H1 (cell line): ENCODE data around the gene DNAJA3. TPM values are rescaled to one million over a fixed set of nuclear protein-coding genes. Genes with fewer than 3 reads are reported as not detected.

Experiments
- CTCF ChIA-PET: fragments of 300-600 bp; sonication (Branson Sonifier 250); formaldehyde crosslinking; loops from one replicate; lab custom pipeline; 2021; ENCODE audit not compliant: partially characterized antibody; lab: Charles Lee
- POLR2A ChIA-PET: fragments of 300-600 bp; sonication (Branson Sonifier 250); formaldehyde crosslinking; loops from one replicate; lab custom pipeline; 2021; ENCODE audit warnings: inconsistent platforms; ENCODE audit not compliant: partially characterized antibody; lab: Charles Lee
- DNase-seq, 2 experiments: peaks; one replicate each; pipeline versions ENCODE4 v3.0.0 to v3.0.0-alpha.2; 2010 to 2022; ENCODE audit warnings: low spot score in 2 of 2, low read depth in 1 of 2, mixed read lengths in 1 of 2
- FAIRE-seq: peaks from 2 replicates; lab custom pipeline; 2011; peaks lifted over from hg19 to GRCh38; lab: Jason Lieb, UNC
- H2AFZ ChIP-seq: 2 replicates; pipeline ENCODE4 v1.8.1; 2012; ENCODE audit warnings: low read length, inconsistent platforms
- H2AK5ac ChIP-seq: 2 replicates; pipeline ENCODE4 v1.6.1; 2013; ENCODE audit warnings: low read depth, low read length
- H2BK120ac ChIP-seq: replicated peaks from 2 replicates; pipeline ENCODE3; 2013; ENCODE audit warnings: low read depth, low read length, inconsistent platforms
- H2BK12ac ChIP-seq: 2 replicates; pipeline ENCODE4 v1.6.1; 2013; ENCODE audit warnings: low read depth, low read length
- H2BK15ac ChIP-seq: 2 replicates; pipeline ENCODE4 v1.6.1; 2013; ENCODE audit warnings: low read length
- H2BK20ac ChIP-seq: 2 replicates; pipeline ENCODE4 v1.6.1; 2013; ENCODE audit warnings: low read length
- H2BK5ac ChIP-seq: 2 replicates; pipeline ENCODE4 v1.6.1; 2013; ENCODE audit warnings: low read depth, low read length
- H3K14ac ChIP-seq: 2 replicates; pipeline ENCODE4 v1.6.1; 2013; ENCODE audit warnings: inconsistent platforms; ENCODE audit not compliant: insufficient read length
- H3K18ac ChIP-seq: 2 replicates; pipeline ENCODE4 v1.6.1; 2013; ENCODE audit warnings: low read length; ENCODE audit errors: extremely low read depth
- H3K23ac ChIP-seq: 2 replicates; pipeline ENCODE4 v1.6.1; 2013; ENCODE audit warnings: inconsistent platforms; ENCODE audit not compliant: insufficient read length
- H3K23me2 ChIP-seq: 2 replicates; pipeline ENCODE4 v1.6.1; 2013; ENCODE audit warnings: low read depth, low read length
- H3K27ac ChIP-seq: 2 replicates; pipeline ENCODE4 v1.6.1; 2011; ENCODE audit warnings: low read depth, low read length, inconsistent platforms
- H3K27me3 ChIP-seq, 4 experiments: replicated peaks in 1 of 4; 1 replicate in 1 of 4; 2 replicates in 3 of 4; pipeline versions ENCODE4 v1.6.1 to v1.8.1; 2011 to 2013; ENCODE audit warnings: low read length in 3 of 4, mild to moderate bottlenecking in 3 of 4, inconsistent platforms in 2 of 4, mixed read lengths in 2 of 4, moderate library complexity in 1 of 4; ENCODE audit not compliant: control insufficient read depth in 3 of 4, insufficient read depth in 3 of 4; ENCODE audit errors: extremely low read depth in 1 of 4
- H3K36me3 ChIP-seq, 4 experiments: 2 replicates each; pipeline versions ENCODE4 v1.6.1 to v1.8.1; 2011 to 2013; ENCODE audit warnings: mild to moderate bottlenecking in 4 of 4, low read length in 3 of 4, moderate library complexity in 2 of 4, control low read depth in 1 of 4, inconsistent platforms in 1 of 4; ENCODE audit not compliant: insufficient read depth in 4 of 4, control insufficient read depth in 2 of 4
- H3K4ac ChIP-seq: replicated peaks from 2 replicates; pipeline ENCODE3; 2013; ENCODE audit warnings: low read length, low read depth, mixed read lengths, inconsistent platforms; ENCODE audit not compliant: insufficient read length
- H3K4me1 ChIP-seq, 4 experiments: replicated peaks in 1 of 4; 1 replicate in 1 of 4; 2 replicates in 3 of 4; pipeline versions ENCODE4 v1.6.1 to v1.8.1; 2011 to 2013; ENCODE audit warnings: low read length in 3 of 4, inconsistent platforms in 2 of 4, mixed read lengths in 1 of 4; ENCODE audit not compliant: insufficient read depth in 4 of 4, control insufficient read depth in 3 of 4
- H3K4me2 ChIP-seq, 2 experiments: 2 replicates each; pipeline versions ENCODE4 v1.6.1 to v1.8.1; 2011 to 2013; ENCODE audit warnings: low read depth in 2 of 2, low read length in 2 of 2, control low read depth in 1 of 2, inconsistent platforms in 1 of 2, mild to moderate bottlenecking in 1 of 2; ENCODE audit not compliant: insufficient read depth in 1 of 2
- H3K4me3 ChIP-seq, 4 experiments: fragments of 200-600, 300-600 bp in 1 of 4; sonication (generic), shearing (Covaris generic), sonication (Bioruptor Twin) in 1 of 4; 2 replicates each; pipeline versions ENCODE4 v1.5.1 to v1.8.1; 2011 to 2016; ENCODE audit warnings: low read length in 4 of 4, low read depth in 3 of 4, control low read depth in 2 of 4, inconsistent platforms in 2 of 4, mild to moderate bottlenecking in 2 of 4, mixed read lengths in 1 of 4, moderate library complexity in 1 of 4; ENCODE audit not compliant: insufficient read depth in 2 of 4; ENCODE audit errors: extremely low read depth in 1 of 4
- H3K56ac ChIP-seq: replicated peaks from 2 replicates; pipeline ENCODE3; 2013; ENCODE audit warnings: low read depth, mild to moderate bottlenecking, mixed read lengths, low read length, inconsistent platforms; ENCODE audit not compliant: insufficient read length
- H3K79me1 ChIP-seq: 2 replicates; pipeline ENCODE4 v1.6.1; 2013; ENCODE audit warnings: low read depth, low read length, control low read depth
- H3K79me2 ChIP-seq, 2 experiments: 2 replicates each; pipeline versions ENCODE4 v1.6.1 to v1.8.1; 2012 to 2013; ENCODE audit warnings: low read length in 2 of 2, mild to moderate bottlenecking in 2 of 2, inconsistent platforms in 1 of 2; ENCODE audit not compliant: insufficient read depth in 2 of 2, control insufficient read depth in 1 of 2
- H3K9ac ChIP-seq, 4 experiments: replicated peaks in 1 of 4; 1 replicate in 1 of 4; 2 replicates in 3 of 4; pipeline versions ENCODE4 v1.6.1 to v1.8.1; 2011 to 2013; ENCODE audit warnings: low read depth in 3 of 4, low read length in 3 of 4, control low read depth in 2 of 4, mild to moderate bottlenecking in 2 of 4, moderate library complexity in 2 of 4, inconsistent platforms in 1 of 4; ENCODE audit errors: extremely low read depth in 1 of 4
- H3K9me3 ChIP-seq, 2 experiments: 2 replicates each; pipeline versions ENCODE4 v1.6.1 to v1.8.1; 2012 to 2013; ENCODE audit warnings: mild to moderate bottlenecking in 2 of 2, moderate library complexity in 2 of 2, control low read depth in 1 of 2, inconsistent platforms in 1 of 2, low read depth in 1 of 2, low read length in 1 of 2, mixed read lengths in 1 of 2; ENCODE audit not compliant: insufficient read depth in 2 of 2
- H4K20me1 ChIP-seq, 2 experiments: replicated peaks in 1 of 2; 2 replicates each; pipeline versions ENCODE3 to v1.8.1; 2011 to 2013; ENCODE audit warnings: inconsistent platforms in 2 of 2, low read length in 2 of 2, mild to moderate bottlenecking in 1 of 2; ENCODE audit not compliant: insufficient read depth in 2 of 2, control insufficient read depth in 1 of 2
- H4K5ac ChIP-seq: 2 replicates; pipeline ENCODE4 v1.6.1; 2013; ENCODE audit warnings: low read length, low read depth, mixed read lengths, inconsistent platforms; ENCODE audit not compliant: insufficient read length
- H4K8ac ChIP-seq: 2 replicates; pipeline ENCODE4 v1.8.0; 2013; ENCODE audit warnings: mild to moderate bottlenecking, moderate library complexity, low read length, inconsistent platforms; ENCODE audit not compliant: insufficient read depth; ENCODE audit errors: extremely low read depth
- H4K91ac ChIP-seq: replicated peaks from 2 replicates; pipeline ENCODE3; 2013; ENCODE audit warnings: low read length, mixed read lengths, inconsistent platforms; ENCODE audit not compliant: insufficient read length
- NANOG ChIP-seq: IDR thresholded peaks from 2 replicates; pipeline ENCODE4 v1.6.1; 2011; ENCODE audit warnings: low read length, low read depth, mild to moderate bottlenecking, inconsistent platforms; ENCODE audit not compliant: insufficient read depth, poor library complexity, severe bottlenecking
- PHF8 ChIP-seq: fragments of 200-600 bp; sonication (generic); conservative IDR thresholded peaks from 2 replicates; pipeline ENCODE4 v1.7.1; 2012; ENCODE audit warnings: low read depth, mild to moderate bottlenecking, inconsistent platforms, low read length, moderate library complexity
- POU5F1 ChIP-seq: IDR thresholded peaks from 2 replicates; pipeline ENCODE4 v1.6.1; 2011; ENCODE audit warnings: low read depth, mild to moderate bottlenecking, low read length, moderate library complexity
- SIN3A ChIP-seq, 2 experiments: IDR thresholded peaks in 1 of 2; conservative IDR thresholded peaks in 1 of 2; 2 replicates each; pipeline ENCODE4 v1.6.1; 2011 to 2012; ENCODE audit warnings: low read length in 2 of 2, improper control_type of control experiment in 1 of 2, low read depth in 1 of 2, mild to moderate bottlenecking in 1 of 2
- SIRT6 ChIP-seq: IDR thresholded peaks from one replicate; pipeline ENCODE4 v1.7.1; 2012; ENCODE audit warnings: low read length, inconsistent platforms
- SIX5 ChIP-seq: IDR thresholded peaks from 2 replicates; pipeline ENCODE4 v1.6.1; 2011; ENCODE audit warnings: mild to moderate bottlenecking, low read depth, low read length
- TCF12 ChIP-seq: IDR thresholded peaks from 2 replicates; pipeline ENCODE4 v1.6.1; 2011; ENCODE audit warnings: low read depth, mild to moderate bottlenecking, low read length
- WGBS, 2 experiments: shearing (Covaris generic) in 1 of 2; methylation state at CpG; one replicate each; pipeline versions ENCODE4 v1.1.6 to v1.1.7; 2013 to 2015; ENCODE audit warnings: low lambda C conversion rate in 2 of 2, mixed read lengths in 2 of 2, inconsistent platforms in 1 of 2, low coverage in 1 of 2, missing lambda C conversion rate in 1 of 2; ENCODE audit not compliant: insufficient replicate concordance in 2 of 2, insufficient coverage in 1 of 2, insufficient read length in 1 of 2; ENCODE audit errors: extremely low coverage in 1 of 2, missing lambda C conversion rate in 1 of 2; 5-methylcytosine and 5-hydroxymethylcytosine counted together
- polyA plus RNA-seq, 7 experiments: library from polyadenylated mRNA; depleted of rRNA in 3 of 7; stranded (reverse) in 5 of 7; unstranded in 2 of 7; fragments of >200 nt in 5 of 7; fragments of 200-250 nt in 2 of 7; gene quantifications; 1 replicate in 5 of 7; 2 replicates in 1 of 7; 4 replicates in 1 of 7; pipeline versions ENCODE4 v1.2.1 to v1.2.3, GENCODE V29; 2011 to 2013; ENCODE audit warnings: missing spikeins in 2 of 7, mixed read lengths in 2 of 7
- total RNA-seq: library from RNA; stranded (reverse); fragmentation: NEBNext Ultra II Directional; extraction: Animal tissue kit (Norgen Biotek cat#: 25700); gene quantifications from 2 replicates; pipeline ENCODE4 v1.2.1, GENCODE V29; 2021
- TF ChIP-seq, protein P1 (sequence below): IDR thresholded peaks from 2 replicates; pipeline ENCODE4 v1.6.1; 2012; ENCODE audit warnings: inconsistent platforms
- TF ChIP-seq, protein P2 (sequence below): IDR thresholded peaks from 2 replicates; pipeline ENCODE4 v1.6.1; 2011; ENCODE audit warnings: low read depth, mild to moderate bottlenecking, low read length; ENCODE audit not compliant: insufficient read depth

DNAJA3 gene
- total and polyA plus RNA-seq, 2 of the 8 experiments (the other 6 are each of a cell fraction or from before 2014, with no cell fraction given), result 37.3 to 59.1 TPM

DNA sequence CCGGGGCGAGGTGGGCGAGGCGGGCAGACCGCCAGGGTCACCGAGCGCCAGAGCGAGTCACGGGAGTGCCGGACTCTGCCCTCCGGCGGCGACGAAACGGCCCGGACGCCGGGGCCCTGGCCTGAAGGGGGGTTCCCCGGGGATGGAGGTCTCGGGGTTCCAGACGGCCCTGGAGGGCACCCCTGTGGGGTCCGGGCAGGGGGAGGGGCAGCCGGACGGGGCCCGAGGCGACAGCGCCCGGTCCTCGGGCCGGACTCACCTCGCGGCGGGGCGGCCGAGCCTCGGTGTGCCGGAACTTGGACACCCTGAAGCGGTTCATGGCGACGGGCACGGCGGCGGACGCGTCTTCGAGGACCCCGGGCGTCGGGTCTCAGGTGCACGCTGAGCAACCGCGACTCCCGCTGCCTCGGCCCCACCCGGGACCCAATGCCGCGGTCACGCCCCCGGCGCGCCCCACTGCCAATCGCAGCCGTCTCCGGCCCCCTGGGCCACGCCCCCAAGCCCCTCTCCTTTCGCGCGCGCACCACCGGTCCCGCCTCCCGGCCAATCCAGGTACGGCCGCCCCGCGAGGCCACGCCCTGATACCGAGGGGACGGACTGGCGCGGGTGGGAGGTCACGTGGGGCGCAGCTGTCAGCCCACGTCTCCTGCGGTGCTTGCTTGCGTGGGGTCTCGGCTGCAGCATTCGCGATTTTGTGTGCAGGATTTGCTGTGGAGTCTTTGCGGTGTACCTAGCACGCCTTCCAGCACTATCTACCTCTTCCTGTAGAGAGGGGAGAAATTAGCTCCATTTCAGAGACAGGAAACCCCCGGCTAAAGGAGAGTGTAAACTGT lies 9.3 kb upstream of the DNAJA3 start, which contains the start of gene CORO7:
CORO7 (minus strand) TSS at position 397 of the 833 bp plus-strand sequence; CDS start at position 319, 78 bp downstream.
- CTCF ChIA-PET, result interaction anchor here (0.6 to 12.0 kb wide), 6 partner anchors 13 to 84 kb away, joined by 3 to 134 read pairs (median 3); no protein-coding TSS in a partner anchor
- TF ChIP-seq SIRT6 (no peak), POU5F1 (no peak), SIX5 (no peak), TCF12 (no peak), SIN3A (conservative IDR thresholded peaks at IDR 0.05 in 1 of 2, IDR thresholded peaks at IDR 0.05 in 1 of 2; ENCODE audit: low read depth in 1 of 2, low read length in 2 of 2) (0 out of 4 replicates have a peak, but pooled peaks of 1 of the 2 experiments have one; percentile 41), NANOG (no peak), PHF8 (peak; percentile 74)
- TF ChIP-seq, protein P1, sequence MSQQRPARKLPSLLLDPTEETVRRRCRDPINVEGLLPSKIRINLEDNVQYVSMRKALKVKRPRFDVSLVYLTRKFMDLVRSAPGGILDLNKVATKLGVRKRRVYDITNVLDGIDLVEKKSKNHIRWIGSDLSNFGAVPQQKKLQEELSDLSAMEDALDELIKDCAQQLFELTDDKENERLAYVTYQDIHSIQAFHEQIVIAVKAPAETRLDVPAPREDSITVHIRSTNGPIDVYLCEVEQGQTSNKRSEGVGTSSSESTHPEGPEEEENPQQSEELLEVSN, result 0 out of 2 replicates have a peak, but pooled peaks have one; percentile 45
- TF ChIP-seq, protein P2, sequence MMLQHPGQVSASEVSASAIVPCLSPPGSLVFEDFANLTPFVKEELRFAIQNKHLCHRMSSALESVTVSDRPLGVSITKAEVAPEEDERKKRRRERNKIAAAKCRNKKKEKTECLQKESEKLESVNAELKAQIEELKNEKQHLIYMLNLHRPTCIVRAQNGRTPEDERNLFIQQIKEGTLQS, result peak; percentile 68; the same call in 1 of the 2 replicates

More for the DNA sequence above, 9.3 kb upstream of the DNAJA3 start, which contains the start of gene CORO7:
- peak within 1 kb of the TSS; percentile 46 for H3K56ac ChIP-seq
- no peak within 1 kb of the TSS for H4K5ac ChIP-seq
- no peak within 1 kb of the TSS for H2BK20ac ChIP-seq
- H3K79me1 ChIP-seq, result 0 out of 2 replicates have a peak, but pooled peaks cover 3% of the 10 kb centered on the region
- H4K8ac ChIP-seq, result peak within 1 kb of the TSS; percentile 53
- 0 out of 2 replicates have a peak within 1 kb of the TSS, but pooled peaks have one; percentile 60 for H2BK12ac ChIP-seq
- H2AK5ac ChIP-seq, result no peak within 1 kb of the TSS
- no peak within 1 kb of the TSS for H3K27ac ChIP-seq
- peak within 1 kb of the TSS; percentile 53 to 78 (median 64) for H3K4me3 ChIP-seq
- peaks cover 2 to 11% (median 4%) of the 10 kb centered on the region in 4 experiments; a peak in 5 of 7 replicates for H3K4me1 ChIP-seq
- H3K14ac ChIP-seq, result no peak within 1 kb of the TSS
- no peaks in the 10 kb centered on the region for H3K79me2 ChIP-seq
- H2AFZ ChIP-seq, result peak within 1 kb of the TSS; percentile 9; the same call in 1 of the 2 replicates
- H3K36me3 ChIP-seq, result no peaks in the 10 kb centered on the region
- peaks cover 0 to 10% of the 10 kb centered on the region in 2 experiments for H4K20me1 ChIP-seq
- H2BK120ac ChIP-seq, result no peak within 1 kb of the TSS
- no peaks in the 10 kb centered on the region for H3K9me3 ChIP-seq
- no peaks in the 10 kb centered on the region; a peak in 2 of 7 replicates for H3K27me3 ChIP-seq
- peak within 1 kb of the TSS; percentile 71; the same call in 1 of the 2 replicates for H3K18ac ChIP-seq
- DNase-seq, result peak in 1 of 2 experiments; percentile 97
- peaks cover 9% of the 10 kb centered on the region; the same call in 1 of the 2 replicates for H3K23me2 ChIP-seq
- peak within 1 kb of the TSS in 3 of 4 experiments; percentile 39 to 76 (median 55); a peak in 4 of 7 replicates for H3K9ac ChIP-seq
- H3K23ac ChIP-seq, result no peak within 1 kb of the TSS
- FAIRE-seq, result no peak
- no peak within 1 kb of the TSS for H4K91ac ChIP-seq
- no peak within 1 kb of the TSS for H3K4ac ChIP-seq
- WGBS, 2 experiments, result 4% methylated on average over 35 of the region's 92 CpGs; no CpG with 5 or more reads in 1 of the 2 experiments
- H3K4me2 ChIP-seq, result peak within 1 kb of the TSS; percentile 74 to 81
- POLR2A ChIA-PET, result interaction anchor here (0.7 to 3.4 kb wide), 10 partner anchors 10 to 152 kb away, joined by 3 to 16 read pairs (median 4); partner anchors contain the start of genes DNAJA3, NMRAL1, PAM16 and VASN
- no peak within 1 kb of the TSS for H2BK15ac ChIP-seq
- H2BK5ac ChIP-seq, result no peak within 1 kb of the TSS
